B cell (primary cell): Measurements from ENCODE around the gene ARHGAP22. TPM values are rescaled to one million over a fixed set of nuclear protein-coding genes. Genes with fewer than 3 reads are reported as not detected.

ENCODE experiments used
- ATAC-seq: fragments of 200-7000 bp; cut with Tn5 transposase; one replicate; pipeline ENCODE4 v1.10.0; 2021; ENCODE audit warnings: low read depth, mild to moderate bottlenecking, moderate number of reproducible peaks, moderate library complexity
- CTCF ChIA-PET: fragments of 350-600 bp; sonication (Branson Sonifier 250); formaldehyde crosslinking; loops from one replicate; lab custom pipeline; 2021; ENCODE audit warnings: antibody characterized with exemption, inconsistent platforms; lab: Charles Lee
- POLR2A ChIA-PET: fragments of 350-600 bp; sonication (Branson Sonifier 250); formaldehyde crosslinking; loops from one replicate; lab custom pipeline; 2021; ENCODE audit warnings: antibody characterized with exemption; lab: Charles Lee
- DNase-seq: peaks from one replicate; pipeline ENCODE4 v3.0.0; 2013
- H2AFZ ChIP-seq: 2 replicates; pipeline ENCODE4 v1.6.1; 2012; ENCODE audit warnings: mild to moderate bottlenecking, low read depth, low read length; ENCODE audit not compliant: insufficient read depth, poor library complexity, severe bottlenecking
- H3K27ac ChIP-seq, 2 donors: 1 replicate in 1 of 2; 2 replicates in 1 of 2; pipeline ENCODE4 v1.5.1; 2012 to 2013; ENCODE audit warnings: low read length in 2 of 2, mild to moderate bottlenecking in 2 of 2, moderate library complexity in 1 of 2
- H3K27me3 ChIP-seq, 4 experiments: fragments of 200-600 bp in 1 of 4; sonication (generic) in 1 of 4; replicated peaks in 1 of 4; 1 replicate in 2 of 4; 2 replicates in 2 of 4; pipeline versions ENCODE4 v1.6.1 to v1.7.0; 2013 to 2016; ENCODE audit warnings: low read length in 3 of 4, mild to moderate bottlenecking in 2 of 4, mixed read lengths in 1 of 4, moderate library complexity in 1 of 4; ENCODE audit not compliant: insufficient read depth in 4 of 4, control insufficient read depth in 3 of 4; ENCODE audit errors: control extremely low read depth in 1 of 4
- H3K36me3 ChIP-seq, 2 experiments: replicated peaks in 1 of 2; 1 replicate in 1 of 2; 2 replicates in 1 of 2; pipeline versions ENCODE4 v1.6.1 to v1.7.1; 2013; ENCODE audit warnings: low read length in 1 of 2; ENCODE audit not compliant: insufficient read depth in 2 of 2, control insufficient read depth in 1 of 2; ENCODE audit errors: control extremely low read depth in 1 of 2, extremely low read depth in 1 of 2
- H3K4me1 ChIP-seq, 2 donors: fragments of 200-600 bp in 1 of 2; sonication (generic) in 1 of 2; 1 replicate in 1 of 2; 2 replicates in 1 of 2; pipeline versions ENCODE4 v1.5.1 to v1.6.1; 2013 to 2017; ENCODE audit warnings: low read length in 2 of 2; ENCODE audit not compliant: control insufficient read depth in 2 of 2, insufficient read depth in 2 of 2
- H3K4me2 ChIP-seq: replicated peaks from 2 replicates; pipeline ENCODE3; 2012; ENCODE audit warnings: mild to moderate bottlenecking, low read depth, low read length; ENCODE audit not compliant: poor library complexity, severe bottlenecking
- H3K4me3 ChIP-seq, 5 experiments: fragments of 200-600 bp in 1 of 5; sonication (generic) in 1 of 5; 1 replicate in 3 of 5; 2 replicates in 2 of 5; pipeline versions ENCODE4 v1.5.1 to v1.7.0; 2011 to 2016; ENCODE audit warnings: low read length in 4 of 5, mild to moderate bottlenecking in 4 of 5, low read depth in 2 of 5, control low read depth in 1 of 5, moderate library complexity in 1 of 5; ENCODE audit not compliant: insufficient read depth in 1 of 5; ENCODE audit errors: control extremely low read depth in 1 of 5, extremely low read depth in 1 of 5
- H3K79me2 ChIP-seq: fragments of 200-600 bp; sonication (generic); one replicate; pipeline ENCODE4 v1.6.0; 2016; ENCODE audit warnings: low read length; ENCODE audit not compliant: control insufficient read depth, insufficient read depth
- H3K9ac ChIP-seq: fragments of 200-600 bp; sonication (generic); 2 replicates; pipeline ENCODE4 v1.6.1; 2017; ENCODE audit warnings: mild to moderate bottlenecking, low read length, moderate library complexity
- H3K9me3 ChIP-seq, 3 donors: one replicate each; pipeline versions ENCODE4 v1.6.1 to v1.7.1; 2013; ENCODE audit warnings: low read length in 2 of 3; ENCODE audit not compliant: control insufficient read depth in 2 of 3, insufficient read depth in 1 of 3; ENCODE audit errors: control extremely low read depth in 1 of 3
- H4K20me1 ChIP-seq: 2 replicates; pipeline ENCODE4 v1.6.0; 2012; ENCODE audit warnings: mild to moderate bottlenecking, low read length; ENCODE audit not compliant: insufficient read depth, control insufficient read depth, poor library complexity, severe bottlenecking
- H3K27ac Mint-ChIP-seq: one replicate; pipeline ENCODE4 v1.8.0; 2021; ENCODE audit warnings: mixed read lengths
- H3K27me3 Mint-ChIP-seq: one replicate; pipeline ENCODE4 v1.8.0; 2021; ENCODE audit warnings: mixed read lengths
- H3K4me1 Mint-ChIP-seq: one replicate; pipeline ENCODE4 v1.8.0; 2021; ENCODE audit warnings: mixed read lengths
- H3K4me3 Mint-ChIP-seq: one replicate; pipeline ENCODE4 v1.8.0; 2021; ENCODE audit warnings: mixed read lengths
- H3K9me3 Mint-ChIP-seq: one replicate; pipeline ENCODE4 v1.8.0; 2022; ENCODE audit warnings: mixed read lengths; ENCODE audit not compliant: insufficient read depth
- EZH2 ChIP-seq: IDR thresholded peaks from 2 replicates; pipeline ENCODE4 v1.6.1; 2012; ENCODE audit warnings: borderline replicate concordance, low read depth, mild to moderate bottlenecking, moderate library complexity, low read length; ENCODE audit not compliant: insufficient read depth, poor library complexity, severe bottlenecking
- WGBS: methylation state at CpG from one replicate; pipeline ENCODE4 v1.1.5; 2013; ENCODE audit warnings: missing lambda C conversion rate; ENCODE audit not compliant: insufficient coverage; 5-methylcytosine and 5-hydroxymethylcytosine counted together
- intact Hi-C: fragments of 100-400 bp; cut with micrococcal nuclease; formaldehyde crosslinking; loops from one replicate; pipeline ENCODE4 v1.10.0; 2022
- polyA plus RNA-seq: library from polyadenylated mRNA; depleted of rRNA; stranded (reverse); fragments of >200 nt; gene quantifications from 2 replicates; pipeline ENCODE4 v1.2.3, GENCODE V29; 2012
- total RNA-seq, 2 donors: library from RNA; stranded (reverse); fragments of 120-200 nt in 1 of 2; gene quantifications; 1 replicate in 1 of 2; 2 replicates in 1 of 2; pipeline versions ENCODE4 v1.2.3 to v1.2.4, GENCODE V29; 2013 to 2022
- TF ChIP-seq, protein P1 (sequence below): fragments of 200-600 bp; IDR thresholded peaks from one replicate; pipeline ENCODE4 v1.8.0; 2022; ENCODE audit warnings: antibody characterized with exemption, mild to moderate bottlenecking

The ARHGAP22 gene
- total and polyA plus RNA-seq, 2 donors (not counting 1 experiment from before 2014, with no cell fraction given) = 1.9 to 2.0 TPM

DNA sequence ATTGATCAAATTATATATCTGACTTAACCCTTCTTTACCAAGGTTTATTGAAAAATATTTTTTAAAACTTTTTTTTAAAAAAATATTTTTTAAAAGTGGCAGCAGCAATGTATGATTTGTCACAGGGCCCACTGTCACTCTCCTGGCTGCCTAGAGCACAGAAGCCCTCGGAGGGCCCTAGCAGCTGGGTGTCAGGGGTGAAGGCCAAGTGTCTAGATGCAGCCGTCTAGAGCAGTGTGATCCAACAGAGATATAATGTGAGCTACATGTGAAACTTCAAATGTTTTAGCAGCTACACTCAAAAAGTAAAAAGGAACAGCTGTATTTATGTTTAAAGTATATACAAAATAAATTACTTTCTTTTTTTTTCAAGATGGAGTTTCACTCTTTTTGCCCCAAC, 112.7 kb downstream of the ARHGAP22 start:
- Mint-ChIP-seq H3K27me3 (peaks cover 66% of the 10 kb centered on the region), H3K9me3 (no peaks in the 10 kb centered on the region), H3K27ac (no peak overlapping the region), H3K4me3 (no peak overlapping the region), H3K4me1 (peaks cover 17% of the 10 kb centered on the region)
- no peak overlapping the region for H2AFZ ChIP-seq
- no peak overlapping the region for H3K27ac ChIP-seq
- H4K20me1 ChIP-seq = no peaks in the 10 kb centered on the region
- ChIA-PET POLR2A (no interaction called here), CTCF (no interaction called here)
- H3K9me3 ChIP-seq = no peaks in the 10 kb centered on the region
- no peak for ATAC-seq
- no peak overlapping the region for H3K4me3 ChIP-seq
- DNase-seq = no peak
- no peaks in the 10 kb centered on the region for H3K4me1 ChIP-seq
- no peak for TF ChIP-seq EZH2
- TF ChIP-seq, protein P1, sequence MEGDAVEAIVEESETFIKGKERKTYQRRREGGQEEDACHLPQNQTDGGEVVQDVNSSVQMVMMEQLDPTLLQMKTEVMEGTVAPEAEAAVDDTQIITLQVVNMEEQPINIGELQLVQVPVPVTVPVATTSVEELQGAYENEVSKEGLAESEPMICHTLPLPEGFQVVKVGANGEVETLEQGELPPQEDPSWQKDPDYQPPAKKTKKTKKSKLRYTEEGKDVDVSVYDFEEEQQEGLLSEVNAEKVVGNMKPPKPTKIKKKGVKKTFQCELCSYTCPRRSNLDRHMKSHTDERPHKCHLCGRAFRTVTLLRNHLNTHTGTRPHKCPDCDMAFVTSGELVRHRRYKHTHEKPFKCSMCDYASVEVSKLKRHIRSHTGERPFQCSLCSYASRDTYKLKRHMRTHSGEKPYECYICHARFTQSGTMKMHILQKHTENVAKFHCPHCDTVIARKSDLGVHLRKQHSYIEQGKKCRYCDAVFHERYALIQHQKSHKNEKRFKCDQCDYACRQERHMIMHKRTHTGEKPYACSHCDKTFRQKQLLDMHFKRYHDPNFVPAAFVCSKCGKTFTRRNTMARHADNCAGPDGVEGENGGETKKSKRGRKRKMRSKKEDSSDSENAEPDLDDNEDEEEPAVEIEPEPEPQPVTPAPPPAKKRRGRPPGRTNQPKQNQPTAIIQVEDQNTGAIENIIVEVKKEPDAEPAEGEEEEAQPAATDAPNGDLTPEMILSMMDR = no peak
- H3K79me2 ChIP-seq = no peaks in the 10 kb centered on the region
- peaks cover 0 to 7% (median 3%) of the 10 kb centered on the region in 4 experiments for H3K27me3 ChIP-seq
- 100% methylated on average over 1 of the region's 2 CpGs for WGBS
- no peaks in the 10 kb centered on the region for H3K36me3 ChIP-seq
- H3K9ac ChIP-seq = no peak overlapping the region
- intact Hi-C loops = no loop called here
- H3K4me2 ChIP-seq = no peak overlapping the region

DNA sequence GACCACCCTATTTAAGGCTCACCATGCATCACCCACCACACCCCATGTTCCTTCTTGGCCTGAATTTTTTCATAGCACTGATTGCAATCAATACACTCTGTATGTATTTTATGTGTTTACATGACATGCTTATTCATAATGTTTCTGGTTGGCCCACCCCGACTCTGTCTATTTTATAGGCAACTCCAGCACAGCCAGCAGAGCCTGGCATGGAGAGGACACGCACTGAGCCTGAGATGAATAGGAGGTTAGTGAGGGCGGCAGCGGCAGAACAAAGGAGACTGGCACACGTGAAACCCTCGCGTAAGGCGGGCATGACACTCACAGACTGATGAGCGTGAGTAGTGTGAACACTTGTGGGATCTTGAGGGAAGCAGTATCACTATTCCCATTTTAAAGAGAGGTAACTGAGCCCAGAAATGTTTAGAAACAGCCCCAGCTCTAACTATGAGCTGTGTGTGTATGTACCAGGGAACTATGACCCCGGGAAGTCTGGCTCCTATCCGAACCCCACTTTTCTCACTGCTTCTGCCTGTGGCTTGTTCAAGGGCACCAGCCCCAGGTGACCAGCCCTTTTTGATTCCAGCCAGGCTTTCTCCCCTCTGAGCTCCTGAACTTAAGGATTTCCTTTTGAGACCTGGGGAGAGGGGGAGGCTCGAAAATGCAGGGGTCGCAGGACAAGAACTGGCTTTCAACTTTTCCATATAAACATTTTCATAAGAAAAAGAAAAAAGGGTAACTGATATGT, 113.3 kb downstream of the ARHGAP22 start:
- no peak overlapping the region for H3K4me3 ChIP-seq
- no peaks in the 10 kb centered on the region for H3K9me3 ChIP-seq
- H3K27me3 ChIP-seq = peaks cover 0 to 7% (median 3%) of the 10 kb centered on the region in 4 experiments
- no peak overlapping the region for H3K4me2 ChIP-seq
- ATAC-seq = no peak
- no peak overlapping the region for H3K27ac Mint-ChIP-seq
- no peak overlapping the region for H3K27ac ChIP-seq
- no peak overlapping the region for H3K4me3 Mint-ChIP-seq
- H3K27me3 Mint-ChIP-seq = peaks cover 68% of the 10 kb centered on the region
- no peaks in the 10 kb centered on the region for H4K20me1 ChIP-seq
- H3K36me3 ChIP-seq = no peaks in the 10 kb centered on the region
- H3K9me3 Mint-ChIP-seq = no peaks in the 10 kb centered on the region
- TF ChIP-seq, protein P1 = no peak
- TF ChIP-seq EZH2 = no peak
- POLR2A ChIA-PET = no interaction called here
- DNase-seq = no peak
- intact Hi-C loops = no loop called here
- CTCF ChIA-PET = no interaction called here
- WGBS = 74% methylated on average over 2 of the region's 13 CpGs
- no peak overlapping the region for H3K9ac ChIP-seq
- H3K4me1 ChIP-seq = no peaks in the 10 kb centered on the region
- no peak overlapping the region for H2AFZ ChIP-seq
- H3K4me1 Mint-ChIP-seq = peaks cover 17% of the 10 kb centered on the region
- no peaks in the 10 kb centered on the region for H3K79me2 ChIP-seq
